HEK293 (cell line): ENCODE results near the gene GLIS1.
A peak's percentile ranks its signal among the peaks of the same experiment; 100 is the strongest.

Experiments used
- HIC1 ChIP-seq: fragments of 450-650 bp; formaldehyde crosslinking; IDR thresholded peaks from 2 replicates; pipeline ENCODE4 v1.5.1; 2016; ENCODE audit warnings: missing biosample characterization, missing genetic modification characterization
- HOXC10 ChIP-seq: sonication (generic); formaldehyde crosslinking; IDR thresholded peaks from 2 replicates; pipeline ENCODE4 v1.8.1; 2023; ENCODE audit warnings: mild to moderate bottlenecking, missing genetic modification reagents
- MEIS1 ChIP-seq: sonication (generic); formaldehyde crosslinking; IDR thresholded peaks from 2 replicates; pipeline ENCODE4 v1.8.1; 2022; ENCODE audit warnings: missing genetic modification reagents, mild to moderate bottlenecking, borderline replicate concordance
- OSR2 ChIP-seq: fragments of 450-650 bp; formaldehyde crosslinking; IDR thresholded peaks from 2 replicates; pipeline ENCODE4 v1.5.1; 2016; ENCODE audit warnings: missing biosample characterization, missing genetic modification characterization
- SCRT1 ChIP-seq: fragments of 450-650 bp; formaldehyde crosslinking; IDR thresholded peaks from 2 replicates; pipeline ENCODE4 v1.5.1; 2016; ENCODE audit warnings: missing biosample characterization, missing genetic modification characterization, borderline replicate concordance
- TCF7L2 ChIP-seq: IDR thresholded peaks from 2 replicates; pipeline ENCODE4 v1.6.1; 2011; ENCODE audit warnings: low read depth, mild to moderate bottlenecking, inconsistent platforms, low read length, moderate library complexity, borderline replicate concordance
- ZBTB7A ChIP-seq: fragments of 450-650 bp; formaldehyde crosslinking; IDR thresholded peaks from 2 replicates; pipeline ENCODE4 v1.5.1; 2016; ENCODE audit warnings: low read depth, missing biosample characterization, missing genetic modification characterization
- ZFHX2 ChIP-seq: fragments of 450-650 bp; formaldehyde crosslinking; conservative IDR thresholded peaks from 2 replicates; pipeline ENCODE4 v1.5.1; 2016; ENCODE audit warnings: missing biosample characterization, missing genetic modification characterization
- ZFP37 ChIP-seq: fragments of 450-650 bp; formaldehyde crosslinking; IDR thresholded peaks from 2 replicates; pipeline ENCODE4 v1.5.1; 2016; ENCODE audit warnings: missing biosample characterization, missing genetic modification characterization
- ZNF146 ChIP-seq: fragments of 450-650 bp; formaldehyde crosslinking; IDR thresholded peaks from 2 replicates; pipeline ENCODE4 v1.5.1; 2016; ENCODE audit warnings: missing biosample characterization, missing genetic modification characterization
- ZNF157 ChIP-seq: fragments of 450-650 bp; formaldehyde crosslinking; IDR thresholded peaks from 2 replicates; pipeline ENCODE4 v1.5.1; 2016; ENCODE audit warnings: missing biosample characterization, missing genetic modification characterization
- ZNF175 ChIP-seq: fragments of 450-650 bp; formaldehyde crosslinking; IDR thresholded peaks from 2 replicates; pipeline ENCODE4 v1.5.1; 2016; ENCODE audit warnings: missing biosample characterization, missing genetic modification characterization
- ZNF19 ChIP-seq: fragments of 450-650 bp; formaldehyde crosslinking; IDR thresholded peaks from 2 replicates; pipeline ENCODE4; 2016; ENCODE audit warnings: missing biosample characterization, missing genetic modification characterization, low read depth
- ZNF221 ChIP-seq: fragments of 450-650 bp; formaldehyde crosslinking; IDR thresholded peaks from 2 replicates; pipeline ENCODE4 v1.5.1; 2017; ENCODE audit warnings: missing biosample characterization, missing genetic modification characterization, borderline replicate concordance
- ZNF266 ChIP-seq: fragments of 450-650 bp; formaldehyde crosslinking; IDR thresholded peaks from 2 replicates; pipeline ENCODE4 v1.5.1; 2016; ENCODE audit warnings: missing biosample characterization, missing genetic modification characterization, low read depth
- ZNF302 ChIP-seq: fragments of 450-650 bp; formaldehyde crosslinking; IDR thresholded peaks from 2 replicates; pipeline ENCODE4 v1.5.1; 2016; ENCODE audit warnings: missing biosample characterization, missing genetic modification characterization, low read depth
- ZNF416 ChIP-seq: fragments of 450-650 bp; formaldehyde crosslinking; IDR thresholded peaks from 2 replicates; pipeline ENCODE4 v1.5.1; 2016; ENCODE audit warnings: missing biosample characterization, missing genetic modification characterization
- ZNF48 ChIP-seq: fragments of 450-650 bp; formaldehyde crosslinking; IDR thresholded peaks from 2 replicates; pipeline ENCODE4 v1.5.1; 2016; ENCODE audit warnings: missing biosample characterization, missing genetic modification characterization
- ZNF513 ChIP-seq: fragments of 450-650 bp; IDR thresholded peaks from 2 replicates; pipeline ENCODE4 v1.5.1; 2018; ENCODE audit warnings: missing biosample characterization, missing genetic modification characterization
- ZNF560 ChIP-seq: fragments of 450-650 bp; formaldehyde crosslinking; IDR thresholded peaks from 2 replicates; pipeline ENCODE4 v1.5.1; 2017; ENCODE audit warnings: missing biosample characterization, missing genetic modification characterization, borderline replicate concordance
- ZNF571 ChIP-seq: fragments of 450-650 bp; formaldehyde crosslinking; IDR thresholded peaks from 2 replicates; pipeline ENCODE4 v1.5.0; 2017; ENCODE audit warnings: missing biosample characterization, missing genetic modification characterization
- ZNF623 ChIP-seq: fragments of 450-650 bp; formaldehyde crosslinking; IDR thresholded peaks from 2 replicates; pipeline ENCODE4 v1.5.1; 2016; ENCODE audit warnings: missing biosample characterization, missing genetic modification characterization
- ZNF670 ChIP-seq: fragments of 450-650 bp; formaldehyde crosslinking; IDR thresholded peaks from 2 replicates; pipeline ENCODE4 v1.5.1; 2016; ENCODE audit warnings: missing biosample characterization, missing genetic modification characterization, low read depth
- ZSCAN23 ChIP-seq: fragments of 450-650 bp; formaldehyde crosslinking; IDR thresholded peaks from 2 replicates; pipeline ENCODE4 v1.5.1; 2016; ENCODE audit warnings: missing biosample characterization, missing genetic modification characterization
- TF ChIP-seq, protein P1 (sequence below): sonication (generic); formaldehyde crosslinking; IDR thresholded peaks from 2 replicates; pipeline ENCODE4 v1.8.1; 2022; ENCODE audit warnings: mild to moderate bottlenecking, moderate library complexity, missing genetic modification reagents
- TF ChIP-seq, protein P2 (sequence below): fragments of 450-650 bp; formaldehyde crosslinking; IDR thresholded peaks from 2 replicates; pipeline ENCODE4 v1.5.1; 2016; ENCODE audit warnings: missing biosample characterization, missing genetic modification characterization
- TF ChIP-seq, protein P3 (sequence below): fragments of 450-650 bp; formaldehyde crosslinking; IDR thresholded peaks from 2 replicates; pipeline ENCODE4 v1.5.1; 2016; ENCODE audit warnings: missing biosample characterization, missing genetic modification characterization
- TF ChIP-seq, protein P4 (sequence below): fragments of 450-650 bp; formaldehyde crosslinking; IDR thresholded peaks from 2 replicates; pipeline ENCODE4 v1.5.1; 2017; ENCODE audit warnings: missing biosample characterization, mild to moderate bottlenecking, missing genetic modification characterization, moderate library complexity

GLIS1 gene

GRCh38 chr1:53511933-53512806, 226.8 kb downstream of the GLIS1 start (continued):
- TF ChIP-seq, protein P1, sequence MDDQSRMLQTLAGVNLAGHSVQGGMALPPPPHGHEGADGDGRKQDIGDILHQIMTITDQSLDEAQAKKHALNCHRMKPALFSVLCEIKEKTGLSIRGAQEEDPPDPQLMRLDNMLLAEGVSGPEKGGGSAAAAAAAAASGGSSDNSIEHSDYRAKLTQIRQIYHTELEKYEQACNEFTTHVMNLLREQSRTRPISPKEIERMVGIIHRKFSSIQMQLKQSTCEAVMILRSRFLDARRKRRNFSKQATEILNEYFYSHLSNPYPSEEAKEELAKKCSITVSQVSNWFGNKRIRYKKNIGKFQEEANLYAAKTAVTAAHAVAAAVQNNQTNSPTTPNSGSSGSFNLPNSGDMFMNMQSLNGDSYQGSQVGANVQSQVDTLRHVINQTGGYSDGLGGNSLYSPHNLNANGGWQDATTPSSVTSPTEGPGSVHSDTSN: no peak
- TF ChIP-seq ZNF560: no peak
- TF ChIP-seq ZNF146: no peak
- no peak for TF ChIP-seq ZBTB7A
- TF ChIP-seq, protein P2, sequence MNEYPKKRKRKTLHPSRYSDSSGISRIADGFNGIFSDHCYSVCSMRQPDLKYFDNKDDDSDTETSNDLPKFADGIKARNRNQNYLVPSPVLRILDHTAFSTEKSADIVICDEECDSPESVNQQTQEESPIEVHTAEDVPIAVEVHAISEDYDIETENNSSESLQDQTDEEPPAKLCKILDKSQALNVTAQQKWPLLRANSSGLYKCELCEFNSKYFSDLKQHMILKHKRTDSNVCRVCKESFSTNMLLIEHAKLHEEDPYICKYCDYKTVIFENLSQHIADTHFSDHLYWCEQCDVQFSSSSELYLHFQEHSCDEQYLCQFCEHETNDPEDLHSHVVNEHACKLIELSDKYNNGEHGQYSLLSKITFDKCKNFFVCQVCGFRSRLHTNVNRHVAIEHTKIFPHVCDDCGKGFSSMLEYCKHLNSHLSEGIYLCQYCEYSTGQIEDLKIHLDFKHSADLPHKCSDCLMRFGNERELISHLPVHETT: 0 out of 2 replicates have a peak, but pooled peaks have one; percentile 18
- no peak for TF ChIP-seq ZNF302 (tag by site-specific recombination)
- no peak for TF ChIP-seq ZNF416 (tag by site-specific recombination)
- TF ChIP-seq ZNF266 (tag by site-specific recombination): no peak
- TF ChIP-seq ZNF513: peak; percentile 42; the same call in 1 of the 2 replicates
- no peak for TF ChIP-seq ZNF670 (tag by site-specific recombination)
- no peak for TF ChIP-seq ZNF175
- no peak for TF ChIP-seq ZNF48 (tag by site-specific recombination)
- TF ChIP-seq ZFP37 (tag by site-specific recombination): no peak
- TF ChIP-seq ZNF19: no peak
- TF ChIP-seq HIC1 (tag by site-specific recombination): no peak
- TF ChIP-seq MEIS1: no peak
- TF ChIP-seq, protein P3, sequence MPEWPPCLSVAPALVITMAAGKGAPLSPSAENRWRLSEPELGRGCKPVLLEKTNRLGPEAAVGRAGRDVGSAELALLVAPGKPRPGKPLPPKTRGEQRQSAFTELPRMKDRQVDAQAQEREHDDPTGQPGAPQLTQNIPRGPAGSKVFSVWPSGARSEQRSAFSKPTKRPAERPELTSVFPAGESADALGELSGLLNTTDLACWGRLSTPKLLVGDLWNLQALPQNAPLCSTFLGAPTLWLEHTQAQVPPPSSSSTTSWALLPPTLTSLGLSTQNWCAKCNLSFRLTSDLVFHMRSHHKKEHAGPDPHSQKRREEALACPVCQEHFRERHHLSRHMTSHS (tag by site-specific recombination): peak; percentile 70; the same call in 1 of the 2 replicates
- TF ChIP-seq ZSCAN23: no peak
- TF ChIP-seq ZNF221 (tag by site-specific recombination): no peak
- no peak for TF ChIP-seq HOXC10 (CRISPR knock-in tag)
- no peak for TF ChIP-seq TCF7L2
- TF ChIP-seq ZNF157: no peak
- no peak for TF ChIP-seq ZNF571 (tag by site-specific recombination)
- TF ChIP-seq ZNF623 (tag by site-specific recombination): no peak
- peak; percentile 47 for TF ChIP-seq OSR2
- TF ChIP-seq ZFHX2 (tag by site-specific recombination): no peak
- TF ChIP-seq, protein P4, sequence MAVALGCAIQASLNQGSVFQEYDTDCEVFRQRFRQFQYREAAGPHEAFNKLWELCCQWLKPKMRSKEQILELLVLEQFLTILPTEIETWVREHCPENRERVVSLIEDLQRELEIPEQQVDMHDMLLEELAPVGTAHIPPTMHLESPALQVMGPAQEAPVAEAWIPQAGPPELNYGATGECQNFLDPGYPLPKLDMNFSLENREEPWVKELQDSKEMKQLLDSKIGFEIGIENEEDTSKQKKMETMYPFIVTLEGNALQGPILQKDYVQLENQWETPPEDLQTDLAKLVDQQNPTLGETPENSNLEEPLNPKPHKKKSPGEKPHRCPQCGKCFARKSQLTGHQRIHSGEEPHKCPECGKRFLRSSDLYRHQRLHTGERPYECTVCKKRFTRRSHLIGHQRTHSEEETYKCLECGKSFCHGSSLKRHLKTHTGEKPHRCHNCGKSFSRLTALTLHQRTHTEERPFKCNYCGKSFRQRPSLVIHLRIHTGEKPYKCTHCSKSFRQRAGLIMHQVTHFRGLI (tag by site-specific recombination): no peak
- 0 out of 2 replicates have a peak, but pooled peaks have one; percentile 10 for TF ChIP-seq SCRT1
